MCF 10A (cell line): Measurements from ENCODE around the gene SNAPIN. TPM values are rescaled to one million over a fixed set of nuclear protein-coding genes. Genes with fewer than 3 reads are reported as not detected.

Source experiments
- BruUV-seq: library from RNA; stranded (reverse); fragments of 400-500 nt; replicated peaks from 2 replicates; lab custom pipeline; 2021; lab: Mats Ljungman, UMichigan
- CTCF ChIA-PET: fragments of 300-600 bp; sonication (Branson Sonifier 250); formaldehyde crosslinking; extraction: SDS; loops from one replicate; lab custom pipeline; 2021; ENCODE audit warnings: antibody characterized with exemption, inconsistent platforms; lab: Yijun Ruan, JAX
- POLR2A ChIA-PET: fragments of 300-600, 350-650 bp; sonication (Branson Sonifier 250); formaldehyde crosslinking; extraction: SDS; loops from one replicate; lab custom pipeline; 2020; ENCODE audit warnings: antibody characterized with exemption, inconsistent platforms; lab: Yijun Ruan, JAX
- DNase-seq: peaks from one replicate; pipeline ENCODE4 v3.0.0-alpha.2; 2018; ENCODE audit not compliant: unreplicated experiment
- H3K27ac Mint-ChIP-seq: one replicate; pipeline ENCODE4 v1.8.0; 2022; ENCODE audit warnings: mild to moderate bottlenecking, low read depth, mixed read lengths; ENCODE audit not compliant: unreplicated experiment
- H3K27me3 Mint-ChIP-seq: one replicate; pipeline ENCODE4 v1.8.0; 2022; ENCODE audit warnings: mixed read lengths; ENCODE audit not compliant: insufficient read depth, unreplicated experiment
- H3K36me3 Mint-ChIP-seq: one replicate; pipeline ENCODE4 v1.8.0; 2022; ENCODE audit warnings: mild to moderate bottlenecking, moderate library complexity, mixed read lengths; ENCODE audit not compliant: insufficient read depth, unreplicated experiment
- H3K4me1 Mint-ChIP-seq: one replicate; pipeline ENCODE4 v1.8.0; 2022; ENCODE audit warnings: mixed read lengths; ENCODE audit not compliant: insufficient read depth, unreplicated experiment
- H3K4me3 Mint-ChIP-seq: one replicate; pipeline ENCODE4 v1.8.0; 2022; ENCODE audit warnings: mild to moderate bottlenecking, moderate library complexity, mixed read lengths; ENCODE audit not compliant: unreplicated experiment
- H3K9me3 Mint-ChIP-seq: one replicate; pipeline ENCODE4 v1.8.0; 2022; ENCODE audit warnings: mixed read lengths; ENCODE audit not compliant: unreplicated experiment
- CTCF ChIP-seq: fragments of 200-600 bp; IDR thresholded peaks from one replicate; pipeline ENCODE4 v1.8.0; 2022; ENCODE audit warnings: antibody characterized with exemption, mild to moderate bottlenecking; ENCODE audit not compliant: unreplicated experiment
- intact Hi-C: fragments of 100-400 bp; cut with micrococcal nuclease; formaldehyde crosslinking; loops from 2 replicates; pipeline ENCODE4 v1.14.1; 2022
- total RNA-seq: library from RNA; stranded (reverse); gene quantifications from 2 replicates; pipeline ENCODE4 v1.2.3, GENCODE V29; 2022

SNAPIN gene
- total RNA-seq, 1 experiment from 2014 or later, result 63.7 TPM

DNA sequence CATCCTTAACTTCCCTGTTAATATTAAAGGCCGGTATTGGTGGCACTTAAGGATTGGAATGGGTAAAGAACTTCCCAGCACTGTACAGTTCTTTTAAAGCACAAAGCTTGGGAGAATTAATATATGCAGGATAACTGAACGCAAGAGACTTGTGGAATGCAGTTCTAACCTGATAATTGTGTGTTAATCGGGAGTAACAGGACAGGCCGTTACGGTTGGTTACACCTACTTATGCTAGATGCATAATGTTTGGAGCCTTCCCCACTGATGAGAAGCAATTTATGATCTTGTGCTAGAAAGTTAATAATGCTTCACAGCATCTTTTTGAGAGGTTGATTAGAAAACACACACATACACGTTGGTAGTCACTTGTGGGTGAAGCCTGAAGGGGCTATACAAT lies 17.6 kb upstream of the SNAPIN start:
- intact Hi-C loops, result no loop called here
- BruUV-seq, result no TSS peak
- DNase-seq, result no peak
- Mint-ChIP-seq H3K27me3 (no peaks in the 10 kb centered on the region), H3K27ac (peak overlapping the region; percentile 26), H3K9me3 (no peaks in the 10 kb centered on the region), H3K4me3 (no peak overlapping the region), H3K36me3 (peaks cover 100% of the 10 kb centered on the region), H3K4me1 (peaks cover 33% of the 10 kb centered on the region)
- TF ChIP-seq CTCF, result no peak
- POLR2A ChIA-PET, result interaction anchor here (2.6 to 46.1 kb wide), 3 partner anchors 9 to 25 kb away, joined by 10 to 1272 read pairs (median 66); partner anchors contain the start of genes S100A1, S100A13, S100A14 and S100A16
- CTCF ChIA-PET, result interaction anchor here (0.6 to 4.6 kb wide), 4 partner anchors 12 to 1393 kb away, joined by 3 to 23 read pairs (median 4); no protein-coding TSS in a partner anchor

- ChIA-PET CTCF (no interaction called here), POLR2A (interaction anchor here (0.5 to 46.1 kb wide), 6 partner anchors 8 to 93 kb away, joined by 3 to 1272 read pairs (median 38); partner anchors contain the start of genes CHTOP, S100A1, S100A13 and S100A14)
- no peak for DNase-seq
- Mint-ChIP-seq H3K4me1 (peaks cover 28% of the 10 kb centered on the region), H3K27me3 (no peaks in the 10 kb centered on the region), H3K27ac (peak overlapping the region; percentile 26), H3K36me3 (peaks cover 100% of the 10 kb centered on the region), H3K9me3 (no peaks in the 10 kb centered on the region), H3K4me3 (no peak overlapping the region)
- intact Hi-C loops, result no loop called here
- TF ChIP-seq CTCF, result no peak
- BruUV-seq, result no TSS peak
Measured at GRCh38 chr1:153642161-153642560, 16.3 kb upstream of the SNAPIN start.

GRCh38 chr1:153643100-153643499 lies 15.4 kb upstream of the SNAPIN start:
- Mint-ChIP-seq H3K4me1 (peaks cover 21% of the 10 kb centered on the region), H3K36me3 (peaks cover 96% of the 10 kb centered on the region), H3K27ac (no peak overlapping the region), H3K9me3 (no peaks in the 10 kb centered on the region), H3K4me3 (no peak overlapping the region), H3K27me3 (no peaks in the 10 kb centered on the region)
- DNase-seq, result no peak
- POLR2A ChIA-PET, result interaction anchor here (0.5 to 46.1 kb wide), 6 partner anchors 8 to 132 kb away, joined by 3 to 1272 read pairs (median 11); partner anchors contain the start of genes CHTOP, S100A1, S100A13 and S100A14
- TF ChIP-seq CTCF, result no peak
- CTCF ChIA-PET, result interaction anchor here (0.6 to 2.7 kb wide), 6 partner anchors 10 to 132 kb away, joined by 3 to 14 read pairs (median 6); no protein-coding TSS in a partner anchor
- no TSS peak for BruUV-seq
- intact Hi-C loops, result no loop called here

DNA sequence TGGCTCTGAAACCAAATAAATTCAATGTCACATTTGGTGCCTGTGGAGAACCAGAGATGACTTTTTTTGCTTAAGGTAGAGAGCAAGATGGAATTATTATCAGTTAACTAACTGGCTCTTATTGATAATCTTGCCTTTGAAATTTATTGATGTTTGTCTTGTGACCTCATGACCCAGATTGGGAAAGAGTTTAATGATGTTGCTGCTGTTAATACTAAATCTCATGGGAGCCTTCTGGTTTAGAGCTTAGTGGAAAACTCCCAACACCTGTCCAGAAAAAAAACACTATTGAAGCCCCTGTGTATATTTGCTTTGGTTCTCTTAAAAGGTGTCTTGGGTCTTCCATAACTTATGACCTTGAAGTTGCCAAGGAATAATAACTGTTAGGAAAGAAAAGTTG lies 14.7 kb upstream of the SNAPIN start:
- Mint-ChIP-seq H3K9me3 (no peaks in the 10 kb centered on the region), H3K4me1 (peaks cover 21% of the 10 kb centered on the region), H3K27me3 (no peaks in the 10 kb centered on the region), H3K36me3 (peaks cover 90% of the 10 kb centered on the region), H3K4me3 (no peak overlapping the region), H3K27ac (no peak overlapping the region)
- no TSS peak for BruUV-seq
- ChIA-PET CTCF (interaction anchor here (0.6 to 2.7 kb wide), 11 partner anchors 9 to 1595 kb away, joined by 3 to 14 read pairs (median 4); partner anchors contain the start of genes CHTOP, S100A1 and S100A13), POLR2A (interaction anchor here (0.7 to 46.1 kb wide), 8 partner anchors 9 to 347 kb away, joined by 3 to 1272 read pairs (median 6); partner anchors contain the start of genes CHTOP, JTB, RPS27 and S100A1)
- intact Hi-C loops, result no loop called here
- DNase-seq, result no peak
- TF ChIP-seq CTCF, result no peak
